NCI-H2107 (cell line): ENCODE results near the gene ZNF664.

Experiments
- DNase-seq: peaks from one replicate; lab custom pipeline; 2025; lab: John Stamatoyannopoulos, UW

The ZNF664 gene

GRCh38 chr12:124010687-124011086, 37.7 kb downstream of the ZNF664 start:
- DNase-seq, result no peak

- no peak for DNase-seq
Observed at GRCh38 chr12:124011435-124012115, 38.6 kb downstream of the ZNF664 start.

GRCh38 chr12:124013073-124013472, 40.1 kb downstream of the ZNF664 start:
- DNase-seq, result no peak

- DNase-seq, result no peak
Observed at GRCh38 chr12:124015494-124016461, 42.8 kb downstream of the ZNF664 start.

DNA sequence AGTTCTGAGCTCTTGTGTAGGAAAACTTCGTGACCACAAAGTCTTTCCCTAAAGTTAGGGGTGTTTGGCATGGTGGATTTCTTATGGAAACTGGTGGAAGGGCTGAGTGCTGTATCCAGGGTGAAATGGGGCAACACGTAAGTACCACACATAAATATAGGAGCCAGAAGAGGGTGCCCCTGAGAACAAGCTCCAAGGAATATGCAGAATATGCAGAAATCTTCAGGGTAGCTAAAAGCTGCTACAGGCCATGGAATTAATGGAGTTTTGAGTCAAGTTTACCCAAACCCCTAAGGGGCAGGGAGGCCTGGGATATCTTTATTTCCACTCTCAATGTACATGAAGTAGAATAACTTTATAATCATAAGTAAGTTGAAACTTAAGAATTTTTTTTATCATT, 44.0 kb downstream of the ZNF664 start:
- no peak for DNase-seq

DNA sequence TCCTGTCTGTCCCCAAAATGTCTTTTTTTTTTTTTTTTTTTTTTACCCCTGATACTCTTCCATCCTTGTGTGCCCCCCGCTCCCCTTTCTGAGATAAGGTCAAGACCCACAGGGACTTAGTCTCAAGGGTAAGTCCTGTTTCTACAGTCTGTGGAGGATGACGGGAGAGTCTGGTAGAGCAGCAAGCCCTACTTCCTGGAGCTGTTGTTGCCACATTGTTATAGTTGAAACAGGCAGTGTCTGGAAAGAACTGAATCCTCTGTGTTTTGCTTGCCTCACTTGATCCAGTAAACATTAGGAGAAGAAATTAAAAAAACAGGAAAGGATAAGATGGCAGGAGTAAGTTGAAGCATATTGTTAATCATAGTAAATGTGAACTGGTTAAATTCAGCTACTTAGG, 45.5 kb downstream of the ZNF664 start:
- DNase-seq, result no peak

GRCh38 chr12:124019115-124019514, 46.1 kb downstream of the ZNF664 start:
- DNase-seq, result no peak

DNA sequence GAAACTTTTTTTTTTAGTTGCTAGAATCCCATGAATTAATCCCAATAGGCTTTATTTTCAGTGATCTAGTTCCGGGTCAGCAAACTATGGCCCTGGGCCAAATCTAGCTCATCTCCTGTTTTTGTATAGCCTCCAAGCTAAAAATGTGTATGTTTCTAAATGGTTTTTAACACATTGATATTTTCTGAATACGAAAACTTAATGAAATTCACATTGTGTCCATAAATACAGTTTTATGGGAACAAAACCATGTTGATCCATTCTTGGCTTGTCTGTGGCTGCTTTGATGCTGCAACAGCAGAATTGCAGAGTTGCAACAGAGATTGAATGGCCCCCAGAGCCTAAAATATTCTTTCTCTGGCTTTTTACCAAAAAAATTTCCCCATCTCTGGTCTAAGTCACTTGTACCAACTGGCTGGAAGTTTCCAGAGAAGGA, 47.5 kb downstream of the ZNF664 start:
- DNase-seq, result no peak

DNA sequence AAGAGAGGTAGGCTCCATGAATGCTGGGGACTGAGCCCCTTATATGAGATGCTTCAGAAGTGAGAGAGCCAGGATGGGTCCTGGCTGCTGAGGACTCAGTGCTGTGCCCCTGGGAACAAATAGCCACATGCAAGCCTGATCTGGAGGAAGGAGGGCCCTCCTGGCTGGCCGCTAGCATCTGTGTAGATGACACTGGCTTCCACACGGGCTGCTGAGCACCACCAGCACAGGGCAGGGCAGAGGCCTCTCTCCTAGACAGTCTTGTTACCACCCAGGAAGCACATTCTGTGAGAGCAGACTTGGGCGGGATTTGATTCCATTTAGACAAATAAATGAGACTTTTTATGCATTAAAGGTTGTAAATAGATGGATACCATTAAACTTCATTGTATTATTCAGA, 48.0 kb downstream of the ZNF664 start:
- DNase-seq, result no peak

DNA sequence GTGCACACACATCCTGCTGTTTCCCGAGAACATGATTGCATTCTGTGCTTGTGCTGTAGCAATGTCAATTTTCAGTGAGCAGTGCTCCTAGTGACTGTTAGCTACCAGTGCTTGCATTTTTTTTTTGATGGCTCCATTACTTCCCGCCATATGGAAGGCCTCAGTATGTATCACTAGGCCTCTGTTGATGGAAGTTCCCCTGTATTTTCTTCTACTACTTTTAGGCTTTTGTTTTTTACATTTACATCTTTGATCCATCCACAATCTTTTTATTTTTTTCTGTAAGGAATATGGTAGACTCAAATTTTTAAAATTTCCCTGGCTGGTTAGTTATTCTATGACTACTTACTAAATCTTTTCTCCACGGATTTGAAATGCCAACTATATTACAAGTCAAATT, 49.1 kb downstream of the ZNF664 start:
- no peak for DNase-seq

DNA sequence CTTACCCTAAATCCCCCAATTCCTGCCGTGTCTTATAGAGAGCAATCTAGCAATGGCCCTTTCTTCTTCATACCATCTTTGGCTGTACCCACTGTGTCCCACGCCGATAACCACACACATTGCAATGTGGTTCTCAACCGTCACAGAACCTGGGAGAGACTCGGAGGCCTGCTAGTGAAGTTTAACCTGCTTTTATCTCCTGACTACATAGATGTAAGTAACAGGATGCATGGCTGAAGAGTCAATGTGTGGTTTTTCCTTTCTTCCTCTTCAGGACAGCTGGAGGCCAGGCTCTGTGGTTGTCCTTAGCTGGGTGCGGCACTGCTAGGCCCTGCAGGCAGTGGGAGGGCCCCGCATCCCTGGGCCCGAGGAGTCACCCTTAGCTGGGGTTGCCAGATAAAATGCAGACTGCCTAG, 51.3 kb downstream of the ZNF664 start:
- DNase-seq, result no peak

GRCh38 chr12:124024776-124025175, 51.8 kb downstream of the ZNF664 start:
- no peak for DNase-seq

GRCh38 chr12:124025661-124026060, 52.6 kb downstream of the ZNF664 start:
- DNase-seq, result no peak

- DNase-seq, result no peak
Observed at GRCh38 chr12:124026755-124027745, 54.0 kb downstream of the ZNF664 start.

DNA sequence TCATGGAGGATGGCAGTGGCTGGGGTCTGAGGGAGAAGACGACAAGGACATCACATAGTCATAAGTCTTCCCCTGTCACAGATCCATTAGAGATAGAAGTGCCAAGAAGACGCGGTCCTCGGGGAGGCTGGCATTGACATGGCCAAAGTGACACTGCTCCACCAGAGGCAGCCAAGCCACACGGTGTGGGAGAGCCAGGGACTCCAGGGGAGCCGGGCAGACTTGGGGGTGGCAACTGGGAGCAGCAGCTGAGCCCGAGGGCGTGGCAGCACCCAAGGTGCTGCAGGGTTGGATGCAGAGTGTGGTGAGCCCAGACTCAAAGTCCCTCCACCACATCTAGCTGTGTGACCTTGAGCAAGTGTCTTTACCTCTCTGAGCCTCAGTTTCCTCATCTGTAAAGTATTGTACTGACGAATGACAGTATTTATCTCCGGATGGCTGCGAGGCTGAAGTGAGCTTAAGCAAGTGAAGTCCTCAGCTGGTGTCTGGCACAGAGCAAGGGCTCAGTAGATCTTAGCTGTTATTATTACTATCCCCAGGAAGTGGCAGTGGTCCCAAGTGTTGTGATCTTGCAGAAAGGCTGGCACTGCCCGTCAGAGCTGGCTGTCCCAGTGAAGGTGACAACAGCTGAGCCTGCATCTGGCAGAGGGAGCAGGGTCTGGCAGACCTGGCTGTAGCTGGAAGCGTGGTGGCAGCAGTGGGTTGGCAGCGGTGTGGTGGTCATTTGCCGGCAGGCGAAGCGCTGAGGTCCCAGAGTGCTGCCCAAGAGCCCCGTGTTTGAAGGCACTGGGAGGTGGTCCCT, 54.9 kb downstream of the ZNF664 start:
- no peak for DNase-seq

GRCh38 chr12:124028555-124028925, 55.5 kb downstream of the ZNF664 start:
- no peak for DNase-seq

- DNase-seq, result no peak
Observed at GRCh38 chr12:124030008-124030407, 57.0 kb downstream of the ZNF664 start.

GRCh38 chr12:124030510-124030909, 57.5 kb downstream of the ZNF664 start:
- no peak for DNase-seq

DNA sequence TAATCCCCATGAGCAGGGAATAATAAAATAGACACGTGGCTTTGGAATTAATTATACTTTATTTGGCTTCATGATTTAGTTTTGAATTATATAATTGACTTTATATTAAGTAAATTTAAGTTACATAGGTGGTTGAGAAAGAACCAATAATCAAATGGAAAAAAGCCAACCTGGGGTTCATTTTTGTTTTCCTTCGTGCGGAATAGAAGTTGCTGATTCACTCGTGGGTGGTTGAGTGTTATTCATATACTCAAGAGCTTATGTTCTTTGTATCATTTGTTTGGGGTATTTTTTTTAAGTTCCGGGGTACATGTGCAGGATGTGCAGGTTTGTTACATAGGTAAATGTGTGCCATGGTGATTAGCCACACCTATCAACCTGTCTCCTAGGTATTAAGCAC, 58.0 kb downstream of the ZNF664 start:
- no peak for DNase-seq

- DNase-seq, result peak; percentile 19
Observed at GRCh38 chr12:124032265-124032886, 59.4 kb downstream of the ZNF664 start.

DNA sequence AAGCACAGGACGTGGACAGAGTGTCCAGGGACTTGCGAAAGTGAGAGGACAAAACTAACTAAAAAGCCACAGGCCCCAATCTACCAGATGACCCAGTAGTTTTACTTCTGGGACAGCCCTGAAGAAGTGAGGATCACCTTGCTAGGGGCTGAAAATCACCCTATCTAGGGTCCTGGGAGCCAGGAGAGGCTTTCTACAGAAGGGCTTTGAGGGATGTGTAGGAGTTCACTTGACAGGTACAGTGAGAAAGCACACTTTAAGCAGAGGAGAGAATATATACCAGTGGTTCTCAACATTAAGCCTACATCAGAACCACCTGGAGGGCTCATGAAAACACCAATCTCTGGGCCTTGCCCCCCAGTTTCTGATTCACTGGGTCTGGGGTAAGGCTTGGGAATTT, 60.8 kb downstream of the ZNF664 start:
- no peak for DNase-seq
